Astrocyte (in vitro differentiated cells and primary cell): Measurements from ENCODE around the gene SLC1A7. TPM values are rescaled to one million over a fixed set of nuclear protein-coding genes. Genes with fewer than 3 reads are reported as not detected.

Source experiments
- DNase-seq: peaks from one replicate; pipeline ENCODE4 v3.0.0-alpha.2; 2010; ENCODE audit warnings: low read depth
- FAIRE-seq: peaks from 2 replicates; lab custom pipeline; 2011; peaks lifted over from hg19 to GRCh38; lab: Jason Lieb, UNC
- H2AFZ ChIP-seq: 2 replicates; pipeline ENCODE4 v1.6.0; 2012; ENCODE audit warnings: low read depth, low read length, inconsistent platforms
- H3K27ac ChIP-seq: 2 replicates; pipeline ENCODE4 v1.5.1; 2011; ENCODE audit warnings: low read depth, low read length, inconsistent platforms
- H3K27me3 ChIP-seq: 2 replicates; pipeline ENCODE4 v1.6.0; 2011; ENCODE audit warnings: low read length, inconsistent platforms; ENCODE audit not compliant: insufficient read depth
- H3K36me3 ChIP-seq: 2 replicates; pipeline ENCODE4 v1.5.1; 2011; ENCODE audit warnings: low read length, inconsistent platforms; ENCODE audit not compliant: insufficient read depth
- H3K4me1 ChIP-seq: 2 replicates; pipeline ENCODE4 v1.5.1; 2011; ENCODE audit warnings: low read length, inconsistent platforms; ENCODE audit not compliant: insufficient read depth
- H3K4me2 ChIP-seq: 2 replicates; pipeline ENCODE4 v1.6.0; 2012; ENCODE audit warnings: low read length, inconsistent platforms
- H3K4me3 ChIP-seq: 2 replicates; pipeline ENCODE4 v1.5.1; 2011; ENCODE audit warnings: low read depth, mild to moderate bottlenecking, low read length, inconsistent platforms; ENCODE audit not compliant: insufficient read depth
- H3K79me2 ChIP-seq: 2 replicates; pipeline ENCODE4 v1.6.0; 2012; ENCODE audit warnings: mild to moderate bottlenecking, low read length, inconsistent platforms; ENCODE audit not compliant: insufficient read depth
- H3K9ac ChIP-seq: 2 replicates; pipeline ENCODE4 v1.6.0; 2012; ENCODE audit warnings: mild to moderate bottlenecking, low read length, inconsistent platforms
- H3K9me3 ChIP-seq: 2 replicates; pipeline ENCODE4 v1.5.1; 2012; ENCODE audit warnings: low read depth, mild to moderate bottlenecking, low read length, inconsistent platforms; ENCODE audit not compliant: insufficient read depth
- H4K20me1 ChIP-seq: 2 replicates; pipeline ENCODE4 v1.6.0; 2012; ENCODE audit warnings: low read length, inconsistent platforms; ENCODE audit not compliant: insufficient read depth
- H3K27ac Mint-ChIP-seq: one replicate; pipeline ENCODE4 v1.8.0; 2021; ENCODE audit warnings: mild to moderate bottlenecking, mixed read lengths; ENCODE audit not compliant: unreplicated experiment
- H3K27me3 Mint-ChIP-seq: one replicate; pipeline ENCODE4 v1.8.0; 2021; ENCODE audit warnings: low read depth, mixed read lengths; ENCODE audit not compliant: unreplicated experiment
- H3K36me3 Mint-ChIP-seq: one replicate; pipeline ENCODE4 v1.8.0; 2021; ENCODE audit warnings: low read depth, mixed read lengths; ENCODE audit not compliant: unreplicated experiment
- H3K4me1 Mint-ChIP-seq: one replicate; pipeline ENCODE4 v1.8.0; 2021; ENCODE audit warnings: low read depth, mixed read lengths; ENCODE audit not compliant: unreplicated experiment
- H3K4me3 Mint-ChIP-seq: one replicate; pipeline ENCODE4 v1.8.0; 2021; ENCODE audit warnings: mild to moderate bottlenecking, moderate library complexity, mixed read lengths; ENCODE audit not compliant: unreplicated experiment
- H3K9me3 Mint-ChIP-seq: one replicate; pipeline ENCODE4 v1.8.0; 2021; ENCODE audit warnings: mild to moderate bottlenecking, mixed read lengths; ENCODE audit not compliant: unreplicated experiment
- EZH2 ChIP-seq: IDR thresholded peaks from 2 replicates; pipeline ENCODE4 v1.6.1; 2012; ENCODE audit warnings: mild to moderate bottlenecking, low read length, inconsistent platforms; ENCODE audit not compliant: insufficient read depth
- total RNA-seq: library from RNA; stranded (reverse); gene quantifications from 2 replicates; pipeline ENCODE4 v1.2.1, GENCODE V29; 2021
- TF ChIP-seq, protein P1 (sequence below): IDR thresholded peaks from 2 replicates; pipeline ENCODE4 v1.5.1; 2011; ENCODE audit warnings: low read depth, mild to moderate bottlenecking, inconsistent platforms, low read length, moderate library complexity; ENCODE audit not compliant: insufficient read depth

SLC1A7 gene
- total RNA-seq, 1 donor from 2014 or later: not detected

DNA sequence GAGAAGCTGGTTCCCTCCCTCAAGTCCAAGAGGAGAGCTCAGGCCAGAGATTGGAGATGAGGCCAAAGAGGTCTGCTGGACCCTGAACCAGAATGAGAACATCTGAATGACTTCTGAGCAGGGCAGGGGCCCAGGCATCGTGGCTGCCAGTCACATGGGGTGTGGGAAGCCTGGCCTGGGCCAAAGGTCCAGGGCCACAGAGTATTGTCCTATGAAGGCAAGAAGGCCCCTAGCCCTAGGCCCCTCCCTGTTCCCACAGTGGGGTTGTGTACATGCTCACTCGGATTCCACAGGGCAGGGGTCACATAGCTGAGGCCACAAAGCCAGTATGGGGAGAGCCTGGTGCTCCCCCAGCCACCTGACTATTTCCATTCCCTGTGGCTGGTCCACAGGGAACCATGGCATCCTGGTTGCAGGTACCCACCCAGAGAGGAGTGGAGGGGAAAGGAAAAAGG, 18.5 kb upstream of the SLC1A7 start:
- Mint-ChIP-seq H3K36me3 (no peaks in the 10 kb centered on the region), H3K4me3 (no peak overlapping the region), H3K9me3 (peaks cover 6% of the 10 kb centered on the region), H3K27ac (no peak overlapping the region), H3K4me1 (peaks cover 2% of the 10 kb centered on the region), H3K27me3 (peaks cover 19% of the 10 kb centered on the region)
- Histone ChIP-seq H3K79me2 (no peaks in the 10 kb centered on the region), H3K27me3 (no peaks in the 10 kb centered on the region), H3K4me1 (no peaks in the 10 kb centered on the region), H2AFZ (no peak overlapping the region), H3K4me3 (no peak overlapping the region), H3K9me3 (no peaks in the 10 kb centered on the region), H3K4me2 (no peak overlapping the region), H3K36me3 (no peaks in the 10 kb centered on the region), H4K20me1 (no peaks in the 10 kb centered on the region), H3K27ac (no peak overlapping the region), H3K9ac (no peak overlapping the region)
- TF ChIP-seq, protein P1, sequence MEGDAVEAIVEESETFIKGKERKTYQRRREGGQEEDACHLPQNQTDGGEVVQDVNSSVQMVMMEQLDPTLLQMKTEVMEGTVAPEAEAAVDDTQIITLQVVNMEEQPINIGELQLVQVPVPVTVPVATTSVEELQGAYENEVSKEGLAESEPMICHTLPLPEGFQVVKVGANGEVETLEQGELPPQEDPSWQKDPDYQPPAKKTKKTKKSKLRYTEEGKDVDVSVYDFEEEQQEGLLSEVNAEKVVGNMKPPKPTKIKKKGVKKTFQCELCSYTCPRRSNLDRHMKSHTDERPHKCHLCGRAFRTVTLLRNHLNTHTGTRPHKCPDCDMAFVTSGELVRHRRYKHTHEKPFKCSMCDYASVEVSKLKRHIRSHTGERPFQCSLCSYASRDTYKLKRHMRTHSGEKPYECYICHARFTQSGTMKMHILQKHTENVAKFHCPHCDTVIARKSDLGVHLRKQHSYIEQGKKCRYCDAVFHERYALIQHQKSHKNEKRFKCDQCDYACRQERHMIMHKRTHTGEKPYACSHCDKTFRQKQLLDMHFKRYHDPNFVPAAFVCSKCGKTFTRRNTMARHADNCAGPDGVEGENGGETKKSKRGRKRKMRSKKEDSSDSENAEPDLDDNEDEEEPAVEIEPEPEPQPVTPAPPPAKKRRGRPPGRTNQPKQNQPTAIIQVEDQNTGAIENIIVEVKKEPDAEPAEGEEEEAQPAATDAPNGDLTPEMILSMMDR: no peak
- TF ChIP-seq EZH2: no peak
- no peak for FAIRE-seq
- DNase-seq: no peak

DNA sequence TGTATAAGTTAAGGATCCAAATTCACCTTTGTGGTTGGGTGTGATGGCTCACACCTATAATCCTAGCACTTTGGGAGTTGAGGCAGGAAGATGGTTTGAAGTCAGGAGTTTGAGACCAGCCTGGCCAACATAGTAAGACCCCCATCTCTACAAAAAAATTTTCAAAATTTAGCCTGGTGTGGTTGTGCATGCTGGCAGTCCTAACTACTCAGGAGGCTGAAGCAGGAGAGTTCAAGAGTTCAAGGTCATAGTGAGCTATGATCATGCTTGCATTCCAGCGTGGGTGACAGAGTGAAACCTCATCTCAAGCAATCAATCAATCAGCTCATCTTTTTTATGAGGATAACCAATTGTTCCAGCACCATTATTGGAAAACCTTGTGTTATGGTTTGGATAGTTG, 16.5 kb upstream of the SLC1A7 start:
- DNase-seq (no peak), FAIRE-seq (no peak)
- H3K27ac ChIP-seq: no peak overlapping the region
- no peak overlapping the region for H3K4me2 ChIP-seq
- no peaks in the 10 kb centered on the region for H3K79me2 ChIP-seq
- H3K9ac ChIP-seq: no peak overlapping the region
- H3K9me3 Mint-ChIP-seq: peaks cover 9% of the 10 kb centered on the region
- H3K27me3 Mint-ChIP-seq: peaks cover 17% of the 10 kb centered on the region
- no peak overlapping the region for H3K4me3 ChIP-seq
- H3K27me3 ChIP-seq: no peaks in the 10 kb centered on the region
- no peak overlapping the region for H3K27ac Mint-ChIP-seq
- H3K36me3 Mint-ChIP-seq: no peaks in the 10 kb centered on the region
- TF ChIP-seq, protein P1: no peak
- TF ChIP-seq EZH2: no peak
- no peaks in the 10 kb centered on the region for H4K20me1 ChIP-seq
- no peak overlapping the region for H3K4me3 Mint-ChIP-seq
- peaks cover 2% of the 10 kb centered on the region for H3K4me1 Mint-ChIP-seq
- no peaks in the 10 kb centered on the region for H3K36me3 ChIP-seq
- H3K9me3 ChIP-seq: no peaks in the 10 kb centered on the region
- no peak overlapping the region for H2AFZ ChIP-seq
- H3K4me1 ChIP-seq: no peaks in the 10 kb centered on the region

DNA sequence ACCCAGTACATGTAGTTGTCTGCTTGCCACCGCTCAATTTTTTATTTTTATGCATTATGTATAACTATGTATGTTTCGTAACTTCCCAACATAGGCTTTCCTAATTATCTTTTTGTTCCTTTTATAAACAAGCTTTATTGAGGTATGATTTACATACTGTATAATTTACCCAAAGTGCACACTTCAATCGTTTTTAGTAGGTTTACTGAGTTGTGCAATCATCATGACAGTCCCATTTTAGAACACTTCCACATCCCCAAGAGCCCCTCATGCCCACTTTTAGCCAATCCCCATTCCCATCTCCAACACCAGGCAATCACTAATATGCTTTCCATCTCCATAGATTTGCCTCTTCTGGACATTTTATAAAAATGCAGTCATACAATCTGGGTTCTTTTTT, 14.3 kb upstream of the SLC1A7 start:
- Mint-ChIP-seq H3K27ac (no peak overlapping the region), H3K9me3 (peaks cover 7% of the 10 kb centered on the region), H3K27me3 (peaks cover 15% of the 10 kb centered on the region), H3K4me3 (no peak overlapping the region), H3K4me1 (no peaks in the 10 kb centered on the region), H3K36me3 (no peaks in the 10 kb centered on the region)
- no peaks in the 10 kb centered on the region for H3K4me1 ChIP-seq
- no peaks in the 10 kb centered on the region for H3K27me3 ChIP-seq
- FAIRE-seq (no peak), DNase-seq (no peak)
- H3K27ac ChIP-seq: no peak overlapping the region
- H3K4me2 ChIP-seq: no peak overlapping the region
- no peak for TF ChIP-seq EZH2
- TF ChIP-seq, protein P1: no peak
- H3K9me3 ChIP-seq: no peaks in the 10 kb centered on the region
- H2AFZ ChIP-seq: no peak overlapping the region
- H4K20me1 ChIP-seq: no peaks in the 10 kb centered on the region
- no peak overlapping the region for H3K9ac ChIP-seq
- no peaks in the 10 kb centered on the region for H3K79me2 ChIP-seq
- H3K36me3 ChIP-seq: no peaks in the 10 kb centered on the region
- no peak overlapping the region for H3K4me3 ChIP-seq
